ENCODE results near the gene SPEF1.

SPEF1 gene

DNA sequence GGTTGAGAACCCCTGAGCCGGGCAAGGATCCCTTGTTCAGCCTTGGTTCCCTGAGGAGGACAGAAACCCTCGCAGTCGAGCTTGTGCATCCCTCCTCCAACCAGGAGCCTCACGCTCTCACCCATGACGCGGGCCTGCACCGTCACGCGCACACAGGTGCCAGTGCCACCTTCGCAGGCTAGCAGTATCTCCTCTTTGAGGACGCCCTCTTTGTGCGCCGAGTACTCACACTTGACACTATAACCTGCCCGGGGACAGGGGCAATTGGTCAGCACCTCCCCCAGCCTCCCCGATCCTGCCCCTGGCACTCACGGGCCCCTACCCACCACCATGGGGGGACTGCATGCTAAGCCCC is 27.0 kb downstream of the SPEF1 start:
- Histone ChIP-seq H3K23ac (ENCODE audit: low read depth, low read length, poor library complexity) (no peak overlapping the region), H4K8ac (ENCODE audit: low read depth, low read length) (no peak overlapping the region), H3K14ac (ENCODE audit: low read length) (peak overlapping the region; percentile 11), H3K4me2 (ENCODE audit: insufficient read depth, low read length, poor library complexity, severe bottlenecking) (no peak overlapping the region), H3K79me1 (ENCODE audit: low read depth, low read length) (peaks cover 3% of the 10 kb centered on the region), H2BK15ac (ENCODE audit: low read length) (no peak overlapping the region), H2BK12ac (ENCODE audit: low read length) (no peak overlapping the region), H3K36me3 (replicated peaks in 1 of 2; ENCODE audit: control insufficient read depth in 2 of 2, insufficient read depth in 2 of 2, low read length in 2 of 2) (peaks cover 6 to 45% of the 10 kb centered on the region in 2 donors), H3K9ac (ENCODE audit: low read depth, low read length, poor library complexity) (no peak overlapping the region), H3K27me3 (ENCODE audit: control insufficient read depth in 3 of 3, insufficient read depth in 3 of 3, low read depth in 1 of 3, low read length in 3 of 3) (peaks cover 0 to 36% (median 10%) of the 10 kb centered on the region in 3 experiments), H3K4me1 (ENCODE audit: control insufficient read depth in 2 of 2, insufficient read depth in 1 of 2, low read depth in 1 of 2, low read length in 2 of 2) (peaks cover 0 to 4% of the 10 kb centered on the region in 2 donors), H2BK120ac (ENCODE audit: low read depth, low read length) (no peak overlapping the region), H3K4me3 (ENCODE audit: low read length in 2 of 2) (no peak overlapping the region), H3K27ac (replicated peaks; ENCODE audit: low read length) (no peak overlapping the region), H2BK5ac (ENCODE audit: low read length) (no peak overlapping the region), H4K91ac (ENCODE audit: low read depth, low read length, poor library complexity) (no peak overlapping the region), H3K9me3 (replicated peaks in 1 of 2; ENCODE audit: control insufficient read depth in 2 of 2, insufficient read depth in 1 of 2, low read depth in 1 of 2, low read length in 2 of 2) (no peaks in the 10 kb centered on the region), H2AK5ac (ENCODE audit: low read depth, low read length) (no peak overlapping the region), H3K4ac (ENCODE audit: low read length) (no peak overlapping the region), H3K18ac (ENCODE audit: low read length) (no peak overlapping the region), H2AFZ (ENCODE audit: low read length) (no peak overlapping the region)
- no peak for DNase-seq (ENCODE audit: low spot score)
- no CpG with 5 or more reads among the region's 16 CpGs for WGBS, 2 donors (ENCODE audit: extremely low coverage in 2 of 2, insufficient read length in 2 of 2, insufficient replicate concordance in 1 of 2)

DNA sequence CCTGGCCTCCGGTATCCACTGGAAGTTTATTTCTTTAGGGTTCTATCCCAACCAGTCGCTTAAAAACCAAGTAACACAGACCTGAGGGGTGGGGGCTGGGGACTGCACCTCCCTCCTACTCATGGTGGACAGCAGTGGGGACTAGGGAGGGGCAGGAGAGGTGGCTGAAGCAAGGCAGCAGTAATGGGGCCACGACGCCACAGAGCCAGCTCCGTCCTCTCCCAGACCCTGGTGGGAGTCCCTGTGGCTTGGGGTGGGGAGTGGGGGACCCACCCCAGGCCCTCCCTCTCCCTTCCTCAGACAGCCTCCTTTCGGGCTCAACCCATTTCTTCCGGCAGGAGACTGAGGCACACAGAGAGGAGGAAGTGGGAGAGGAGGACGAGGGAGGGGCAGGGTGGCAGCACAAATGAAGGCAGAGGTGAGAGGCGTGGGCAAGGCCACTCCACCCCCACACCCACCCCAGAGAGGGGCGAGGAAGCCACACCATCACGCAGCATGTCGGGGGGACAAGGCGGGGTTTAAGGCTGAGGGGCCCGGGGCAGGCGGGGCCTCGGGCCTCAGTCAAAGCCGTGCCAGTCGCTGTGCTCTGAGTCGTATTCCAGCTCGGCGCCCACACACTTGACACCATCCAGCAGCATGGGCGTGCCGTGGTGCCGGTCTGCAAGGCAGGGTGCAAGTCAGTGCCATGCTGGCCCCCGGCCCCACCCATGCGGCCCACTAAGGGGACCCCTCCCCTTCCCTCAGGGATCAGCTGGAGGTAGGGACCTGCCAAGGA is 27.6 kb downstream of the SPEF1 start:
- no peak overlapping the region for H2AFZ ChIP-seq (ENCODE audit: low read length)
- H3K9me3 ChIP-seq (replicated peaks in 1 of 2; ENCODE audit: control insufficient read depth in 2 of 2, insufficient read depth in 1 of 2, low read depth in 1 of 2, low read length in 2 of 2) = no peaks in the 10 kb centered on the region
- H4K8ac ChIP-seq (ENCODE audit: low read depth, low read length) = no peak overlapping the region
- DNase-seq (ENCODE audit: low spot score) = no peak
- H3K36me3 ChIP-seq (replicated peaks in 1 of 2; ENCODE audit: control insufficient read depth in 2 of 2, insufficient read depth in 2 of 2, low read length in 2 of 2) = peaks cover 6 to 41% of the 10 kb centered on the region in 2 donors
- H3K79me1 ChIP-seq (ENCODE audit: low read depth, low read length) = peaks cover 3% of the 10 kb centered on the region
- H2AK5ac ChIP-seq (ENCODE audit: low read depth, low read length) = peak overlapping the region; percentile 41
- H2BK120ac ChIP-seq (ENCODE audit: low read depth, low read length) = no peak overlapping the region
- H2BK15ac ChIP-seq (ENCODE audit: low read length) = no peak overlapping the region
- H3K4me1 ChIP-seq (ENCODE audit: control insufficient read depth in 2 of 2, insufficient read depth in 1 of 2, low read depth in 1 of 2, low read length in 2 of 2) = peaks cover 0 to 3% of the 10 kb centered on the region in 2 donors
- H3K18ac ChIP-seq (ENCODE audit: low read length) = no peak overlapping the region
- peaks cover 0 to 41% (median 10%) of the 10 kb centered on the region in 3 experiments for H3K27me3 ChIP-seq (ENCODE audit: control insufficient read depth in 3 of 3, insufficient read depth in 3 of 3, low read depth in 1 of 3, low read length in 3 of 3)
- no peak overlapping the region for H2BK5ac ChIP-seq (ENCODE audit: low read length)
- peak overlapping the region; percentile 11 for H3K14ac ChIP-seq (ENCODE audit: low read length)
- no peak overlapping the region for H2BK12ac ChIP-seq (ENCODE audit: low read length)
- no peak overlapping the region for H3K4me2 ChIP-seq (ENCODE audit: insufficient read depth, low read length, poor library complexity, severe bottlenecking)
- no peak overlapping the region for H3K4ac ChIP-seq (ENCODE audit: low read length)
- H3K9ac ChIP-seq (ENCODE audit: low read depth, low read length, poor library complexity) = peak overlapping the region; percentile 54
- no peak overlapping the region for H3K4me3 ChIP-seq (ENCODE audit: low read length in 2 of 2)
- no peak overlapping the region for H4K91ac ChIP-seq (ENCODE audit: low read depth, low read length, poor library complexity)
- no peak overlapping the region for H3K27ac ChIP-seq (replicated peaks; ENCODE audit: low read length)
- WGBS, 2 donors (ENCODE audit: extremely low coverage in 2 of 2, insufficient read length in 2 of 2, insufficient replicate concordance in 1 of 2) = no CpG with 5 or more reads among the region's 26 CpGs
- peak overlapping the region; percentile 25 for H3K23ac ChIP-seq (ENCODE audit: low read depth, low read length, poor library complexity)

DNA sequence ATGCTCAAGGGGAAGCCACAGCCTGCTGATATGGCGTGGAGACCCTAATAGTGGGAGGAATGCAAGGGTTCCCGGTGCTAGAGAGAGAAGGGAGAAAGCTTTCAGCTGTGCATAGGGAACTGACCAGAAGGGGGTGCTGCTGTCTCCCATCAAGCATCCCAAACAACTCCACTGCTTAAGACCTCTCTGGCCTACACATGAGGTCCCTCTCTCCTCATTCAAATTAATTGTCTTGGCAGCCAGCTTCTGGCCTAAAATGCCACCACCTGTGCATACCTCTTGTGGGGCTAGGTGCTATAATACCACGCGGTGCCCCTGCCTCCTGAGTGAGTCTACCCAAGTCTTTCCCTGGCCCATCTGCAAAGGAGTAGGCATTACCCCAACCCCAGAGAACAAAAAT is 28.1 kb downstream of the SPEF1 start:
- no peak overlapping the region for H3K14ac ChIP-seq (ENCODE audit: low read length)
- H2AFZ ChIP-seq (ENCODE audit: low read length) = no peak overlapping the region
- no peak overlapping the region for H2AK5ac ChIP-seq (ENCODE audit: low read depth, low read length)
- H3K9ac ChIP-seq (ENCODE audit: low read depth, low read length, poor library complexity) = no peak overlapping the region
- H3K4ac ChIP-seq (ENCODE audit: low read length) = no peak overlapping the region
- no peak overlapping the region for H2BK12ac ChIP-seq (ENCODE audit: low read length)
- no peak overlapping the region for H4K8ac ChIP-seq (ENCODE audit: low read depth, low read length)
- H3K27ac ChIP-seq (replicated peaks; ENCODE audit: low read length) = no peak overlapping the region
- H3K36me3 ChIP-seq (replicated peaks in 1 of 2; ENCODE audit: control insufficient read depth in 2 of 2, insufficient read depth in 2 of 2, low read length in 2 of 2) = peaks cover 3 to 36% of the 10 kb centered on the region in 2 donors
- H2BK15ac ChIP-seq (ENCODE audit: low read length) = no peak overlapping the region
- WGBS, 2 donors (ENCODE audit: extremely low coverage in 2 of 2, insufficient read length in 2 of 2, insufficient replicate concordance in 1 of 2) = no CpG with 5 or more reads among the region's 4 CpGs
- H3K79me1 ChIP-seq (ENCODE audit: low read depth, low read length) = no peaks in the 10 kb centered on the region
- H3K4me1 ChIP-seq (ENCODE audit: control insufficient read depth in 2 of 2, insufficient read depth in 1 of 2, low read depth in 1 of 2, low read length in 2 of 2) = peaks cover 0 to 3% of the 10 kb centered on the region in 2 donors
- no peak overlapping the region for H3K4me3 ChIP-seq (ENCODE audit: low read length in 2 of 2)
- no peak overlapping the region for H4K91ac ChIP-seq (ENCODE audit: low read depth, low read length, poor library complexity)
- H3K18ac ChIP-seq (ENCODE audit: low read length) = no peak overlapping the region
- no peak overlapping the region for H2BK120ac ChIP-seq (ENCODE audit: low read depth, low read length)
- no peak overlapping the region for H2BK5ac ChIP-seq (ENCODE audit: low read length)
- H3K23ac ChIP-seq (ENCODE audit: low read depth, low read length, poor library complexity) = no peak overlapping the region
- H3K27me3 ChIP-seq (ENCODE audit: control insufficient read depth in 3 of 3, insufficient read depth in 3 of 3, low read depth in 1 of 3, low read length in 3 of 3) = peaks cover 0 to 43% (median 10%) of the 10 kb centered on the region in 3 experiments
- no peaks in the 10 kb centered on the region for H3K9me3 ChIP-seq (replicated peaks in 1 of 2; ENCODE audit: control insufficient read depth in 2 of 2, insufficient read depth in 1 of 2, low read depth in 1 of 2, low read length in 2 of 2)
- H3K4me2 ChIP-seq (ENCODE audit: insufficient read depth, low read length, poor library complexity, severe bottlenecking) = no peak overlapping the region
- DNase-seq (ENCODE audit: low spot score) = peak; percentile 52

DNA sequence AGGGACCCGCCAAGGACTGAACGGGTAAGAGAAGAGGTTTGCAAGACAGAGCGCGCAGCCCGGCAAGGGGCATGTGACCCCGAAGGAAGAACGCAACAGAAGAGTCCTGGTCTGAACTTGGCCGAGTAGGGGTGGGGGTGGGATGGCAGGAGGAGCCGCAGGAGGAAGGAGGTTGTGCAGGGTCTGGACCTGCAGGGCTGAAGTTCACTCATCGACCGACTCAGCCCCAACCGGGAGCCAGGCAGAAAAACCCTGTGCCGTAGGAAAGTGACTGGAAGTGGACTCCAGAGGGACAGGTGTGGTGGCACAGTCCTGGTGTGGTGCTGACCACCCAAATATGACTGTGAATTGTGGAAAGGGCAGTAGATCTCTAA is 28.9 kb downstream of the SPEF1 start:
- no peak overlapping the region for H2AK5ac ChIP-seq (ENCODE audit: low read depth, low read length)
- H4K91ac ChIP-seq (ENCODE audit: low read depth, low read length, poor library complexity) = no peak overlapping the region
- H2BK15ac ChIP-seq (ENCODE audit: low read length) = no peak overlapping the region
- H3K14ac ChIP-seq (ENCODE audit: low read length) = no peak overlapping the region
- H3K9ac ChIP-seq (ENCODE audit: low read depth, low read length, poor library complexity) = no peak overlapping the region
- H3K27me3 ChIP-seq (ENCODE audit: control insufficient read depth in 3 of 3, insufficient read depth in 3 of 3, low read depth in 1 of 3, low read length in 3 of 3) = peaks cover 0 to 45% (median 10%) of the 10 kb centered on the region in 3 experiments
- H3K27ac ChIP-seq (replicated peaks; ENCODE audit: low read length) = no peak overlapping the region
- H3K18ac ChIP-seq (ENCODE audit: low read length) = peak overlapping the region; percentile 12
- peaks cover 0 to 3% of the 10 kb centered on the region in 2 donors for H3K4me1 ChIP-seq (ENCODE audit: control insufficient read depth in 2 of 2, insufficient read depth in 1 of 2, low read depth in 1 of 2, low read length in 2 of 2)
- peaks cover 1 to 29% of the 10 kb centered on the region in 2 donors for H3K36me3 ChIP-seq (replicated peaks in 1 of 2; ENCODE audit: control insufficient read depth in 2 of 2, insufficient read depth in 2 of 2, low read length in 2 of 2)
- no peak overlapping the region for H4K8ac ChIP-seq (ENCODE audit: low read depth, low read length)
- H3K4me2 ChIP-seq (ENCODE audit: insufficient read depth, low read length, poor library complexity, severe bottlenecking) = peak overlapping the region; percentile 56
- no peak overlapping the region for H2BK5ac ChIP-seq (ENCODE audit: low read length)
- H3K23ac ChIP-seq (ENCODE audit: low read depth, low read length, poor library complexity) = peak overlapping the region; percentile 66
- no peaks in the 10 kb centered on the region for H3K79me1 ChIP-seq (ENCODE audit: low read depth, low read length)
- no peaks in the 10 kb centered on the region for H3K9me3 ChIP-seq (replicated peaks in 1 of 2; ENCODE audit: control insufficient read depth in 2 of 2, insufficient read depth in 1 of 2, low read depth in 1 of 2, low read length in 2 of 2)
- no peak overlapping the region for H2BK12ac ChIP-seq (ENCODE audit: low read length)
- DNase-seq (ENCODE audit: low spot score) = no peak
- H2AFZ ChIP-seq (ENCODE audit: low read length) = no peak overlapping the region
- H2BK120ac ChIP-seq (ENCODE audit: low read depth, low read length) = no peak overlapping the region
- H3K4ac ChIP-seq (ENCODE audit: low read length) = no peak overlapping the region
- no CpG with 5 or more reads among the region's 13 CpGs for WGBS, 2 donors (ENCODE audit: extremely low coverage in 2 of 2, insufficient read length in 2 of 2, insufficient replicate concordance in 1 of 2)
- no peak overlapping the region for H3K4me3 ChIP-seq (ENCODE audit: low read length in 2 of 2)
